ENCODE results near the gene PTP4A2. TPM values are rescaled to one million over a fixed set of nuclear protein-coding genes. Genes with fewer than 3 reads are reported as not detected.

The PTP4A2 gene
- total and polyA plus RNA-seq, 2 of the 13 experiments (the other 11 are each of a cell fraction or from before 2014, with no cell fraction given), result 173 to 225 TPM

- in situ Hi-C loops (cut with HindIII; ENCODE audit: extremely low pct_ligation_motif_present, low pct_unique_long_range_greater_than_20kb) (no loop called here), intact Hi-C loops (cut with micrococcal nuclease; ENCODE audit: unreplicated experiment) (no loop called here)
- H3K4me3 ChIP-seq (replicated peaks in 1 of 3; ENCODE audit: insufficient read depth in 1 of 3, low read depth in 2 of 3, low read length in 3 of 3), result no peak overlapping the region
- POLR2A ChIA-PET, result interaction anchor here (1.6 kb wide), 1 partner anchor 23 kb away, joined by 3 read pairs; the partner anchor contains the start of gene PTP4A2
- TF ChIP-seq TBL1XR1 (IDR thresholded peaks at IDR 0.05; ENCODE audit: borderline replicate concordance, low read length, partially characterized antibody), result no peak
- H3K9ac ChIP-seq (ENCODE audit: insufficient read depth, low read depth, low read length), result no peak overlapping the region
- ATAC-seq, result no peak
- whole genome bisulfite sequencing (ENCODE audit: low lambda C conversion rate), result 55% methylated on average over 8 of the region's 8 CpGs
- no peak overlapping the region for H2AFZ ChIP-seq (ENCODE audit: low read length)
- H3K36me3 ChIP-seq (replicated peaks in 1 of 2; ENCODE audit: control insufficient read depth in 1 of 2, insufficient read depth in 2 of 2, low read length in 2 of 2), result no peaks in the 10 kb centered on the region
- H3K27ac ChIP-seq (ENCODE audit: extremely low read length, insufficient read depth, low read length), result no peak overlapping the region
- H3K27me3 ChIP-seq (ENCODE audit: control insufficient read depth in 1 of 2, insufficient read depth in 2 of 2, low read length in 2 of 2), result no peaks in the 10 kb centered on the region; a peak in 1 of 5 replicates
- no peaks in the 10 kb centered on the region for H4K20me1 ChIP-seq (ENCODE audit: insufficient read depth, low read length)
- BruUV-seq (replicated peaks), result no TSS peak
- no peak overlapping the region for H3K4me2 ChIP-seq (ENCODE audit: low read depth, low read length)
- FAIRE-seq, result no peak
- DNase-seq (ENCODE audit: low spot score), result no peak
- H3K79me2 ChIP-seq (ENCODE audit: insufficient read depth, low read length), result no peaks in the 10 kb centered on the region
- H3K9me3 ChIP-seq (ENCODE audit: low read length), result no peaks in the 10 kb centered on the region
- CTCF ChIA-PET (ENCODE audit: low intra/inter-chr PET ratio, low total read pairs), result no interaction called here
- no peaks in the 10 kb centered on the region for H3K4me1 ChIP-seq (ENCODE audit: insufficient read depth, low read length)
These were observed 23.4 kb upstream of the PTP4A2 start for GRCh38 chr1:31961536-31961935.

DNA sequence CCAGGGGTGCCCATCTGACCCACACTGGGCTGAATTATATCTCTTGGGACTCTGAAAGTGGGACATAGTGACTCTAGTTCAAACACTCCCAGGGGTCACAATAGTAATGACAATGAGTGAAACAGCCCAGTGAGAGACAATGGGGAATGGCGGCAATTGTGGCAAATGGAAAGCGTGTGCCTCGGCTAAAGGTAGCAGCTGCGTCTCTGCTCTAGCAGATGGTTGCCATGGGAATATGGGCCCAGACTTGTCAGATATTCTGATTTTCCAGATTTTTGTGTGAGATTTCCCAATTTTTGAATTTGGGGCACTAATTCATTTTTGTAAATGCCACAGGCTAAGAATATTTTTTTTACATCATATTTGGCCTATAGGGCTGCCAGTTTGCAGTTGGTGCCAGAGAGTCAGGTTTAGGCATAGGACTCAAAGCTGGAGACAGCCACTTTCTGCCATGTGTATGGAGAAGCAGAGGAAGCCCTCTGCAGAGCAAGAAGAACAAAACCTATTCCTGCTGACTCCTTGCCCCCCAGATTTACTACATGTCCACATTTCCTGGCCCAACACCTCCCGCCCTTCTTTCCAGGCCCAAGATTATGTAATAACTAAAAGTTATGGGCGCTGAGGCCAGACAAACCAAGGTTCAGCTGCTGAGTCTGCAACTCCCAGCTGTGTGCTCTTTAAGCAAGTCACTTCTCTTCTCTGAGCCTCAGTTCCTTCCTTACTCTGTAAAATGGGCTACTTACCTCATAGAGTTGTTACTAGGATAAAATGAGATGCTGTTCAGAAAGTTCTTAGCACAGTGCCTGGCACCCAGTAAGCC is 21.6 kb upstream of the PTP4A2 start:
- CTCF ChIA-PET (ENCODE audit: low intra/inter-chr PET ratio, low total read pairs), result no interaction called here
- in situ Hi-C loops (cut with HindIII; ENCODE audit: extremely low pct_ligation_motif_present, low pct_unique_long_range_greater_than_20kb), result loop anchor here (5.0 kb wide), 1 partner anchor 142 kb away; the partner anchor contains the start of gene SPOCD1
- TF ChIP-seq, protein P1, sequence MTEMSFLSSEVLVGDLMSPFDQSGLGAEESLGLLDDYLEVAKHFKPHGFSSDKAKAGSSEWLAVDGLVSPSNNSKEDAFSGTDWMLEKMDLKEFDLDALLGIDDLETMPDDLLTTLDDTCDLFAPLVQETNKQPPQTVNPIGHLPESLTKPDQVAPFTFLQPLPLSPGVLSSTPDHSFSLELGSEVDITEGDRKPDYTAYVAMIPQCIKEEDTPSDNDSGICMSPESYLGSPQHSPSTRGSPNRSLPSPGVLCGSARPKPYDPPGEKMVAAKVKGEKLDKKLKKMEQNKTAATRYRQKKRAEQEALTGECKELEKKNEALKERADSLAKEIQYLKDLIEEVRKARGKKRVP (CRISPR knock-in tag; IDR thresholded peaks at IDR 0.05), result no peak
- TF ChIP-seq, protein P2, sequence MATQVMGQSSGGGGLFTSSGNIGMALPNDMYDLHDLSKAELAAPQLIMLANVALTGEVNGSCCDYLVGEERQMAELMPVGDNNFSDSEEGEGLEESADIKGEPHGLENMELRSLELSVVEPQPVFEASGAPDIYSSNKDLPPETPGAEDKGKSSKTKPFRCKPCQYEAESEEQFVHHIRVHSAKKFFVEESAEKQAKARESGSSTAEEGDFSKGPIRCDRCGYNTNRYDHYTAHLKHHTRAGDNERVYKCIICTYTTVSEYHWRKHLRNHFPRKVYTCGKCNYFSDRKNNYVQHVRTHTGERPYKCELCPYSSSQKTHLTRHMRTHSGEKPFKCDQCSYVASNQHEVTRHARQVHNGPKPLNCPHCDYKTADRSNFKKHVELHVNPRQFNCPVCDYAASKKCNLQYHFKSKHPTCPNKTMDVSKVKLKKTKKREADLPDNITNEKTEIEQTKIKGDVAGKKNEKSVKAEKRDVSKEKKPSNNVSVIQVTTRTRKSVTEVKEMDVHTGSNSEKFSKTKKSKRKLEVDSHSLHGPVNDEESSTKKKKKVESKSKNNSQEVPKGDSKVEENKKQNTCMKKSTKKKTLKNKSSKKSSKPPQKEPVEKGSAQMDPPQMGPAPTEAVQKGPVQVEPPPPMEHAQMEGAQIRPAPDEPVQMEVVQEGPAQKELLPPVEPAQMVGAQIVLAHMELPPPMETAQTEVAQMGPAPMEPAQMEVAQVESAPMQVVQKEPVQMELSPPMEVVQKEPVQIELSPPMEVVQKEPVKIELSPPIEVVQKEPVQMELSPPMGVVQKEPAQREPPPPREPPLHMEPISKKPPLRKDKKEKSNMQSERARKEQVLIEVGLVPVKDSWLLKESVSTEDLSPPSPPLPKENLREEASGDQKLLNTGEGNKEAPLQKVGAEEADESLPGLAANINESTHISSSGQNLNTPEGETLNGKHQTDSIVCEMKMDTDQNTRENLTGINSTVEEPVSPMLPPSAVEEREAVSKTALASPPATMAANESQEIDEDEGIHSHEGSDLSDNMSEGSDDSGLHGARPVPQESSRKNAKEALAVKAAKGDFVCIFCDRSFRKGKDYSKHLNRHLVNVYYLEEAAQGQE (IDR thresholded peaks at IDR 0.05; ENCODE audit: borderline replicate concordance in 1 of 2, low read depth in 1 of 2, low read length in 2 of 2), result no peak
- TF ChIP-seq IKZF1 (IDR thresholded peaks at IDR 0.05) (no peak), CCDC6 (CRISPR knock-in tag; IDR thresholded peaks at IDR 0.05) (no peak), MAZ (IDR thresholded peaks at IDR 0.05; ENCODE audit: borderline replicate concordance, low read depth, low read length) (no peak), MAZ (CRISPR knock-in tag; IDR thresholded peaks at IDR 0.05; ENCODE audit: low read depth) (no peak), FOSL2 (CRISPR knock-in tag; IDR thresholded peaks at IDR 0.05) (no peak), ZNF850 (CRISPR knock-in tag; conservative IDR thresholded peaks at IDR 0.05) (no peak)
- TF ChIP-seq, protein P3, sequence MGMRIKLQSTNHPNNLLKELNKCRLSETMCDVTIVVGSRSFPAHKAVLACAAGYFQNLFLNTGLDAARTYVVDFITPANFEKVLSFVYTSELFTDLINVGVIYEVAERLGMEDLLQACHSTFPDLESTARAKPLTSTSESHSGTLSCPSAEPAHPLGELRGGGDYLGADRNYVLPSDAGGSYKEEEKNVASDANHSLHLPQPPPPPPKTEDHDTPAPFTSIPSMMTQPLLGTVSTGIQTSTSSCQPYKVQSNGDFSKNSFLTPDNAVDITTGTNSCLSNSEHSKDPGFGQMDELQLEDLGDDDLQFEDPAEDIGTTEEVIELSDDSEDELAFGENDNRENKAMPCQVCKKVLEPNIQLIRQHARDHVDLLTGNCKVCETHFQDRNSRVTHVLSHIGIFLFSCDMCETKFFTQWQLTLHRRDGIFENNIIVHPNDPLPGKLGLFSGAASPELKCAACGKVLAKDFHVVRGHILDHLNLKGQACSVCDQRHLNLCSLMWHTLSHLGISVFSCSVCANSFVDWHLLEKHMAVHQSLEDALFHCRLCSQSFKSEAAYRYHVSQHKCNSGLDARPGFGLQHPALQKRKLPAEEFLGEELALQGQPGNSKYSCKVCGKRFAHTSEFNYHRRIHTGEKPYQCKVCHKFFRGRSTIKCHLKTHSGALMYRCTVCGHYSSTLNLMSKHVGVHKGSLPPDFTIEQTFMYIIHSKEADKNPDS (CRISPR knock-in tag; IDR thresholded peaks at IDR 0.05), result no peak

More for the DNA sequence above, 21.6 kb upstream of the PTP4A2 start:
- Histone ChIP-seq H3K79me2 (ENCODE audit: insufficient read depth, low read length) (no peaks in the 10 kb centered on the region), H4K20me1 (ENCODE audit: insufficient read depth, low read length) (no peaks in the 10 kb centered on the region), H3K4me2 (ENCODE audit: low read depth, low read length) (no peak overlapping the region), H3K9ac (ENCODE audit: insufficient read depth, low read depth, low read length) (no peak overlapping the region), H3K27ac (ENCODE audit: extremely low read length, insufficient read depth, low read length) (no peak overlapping the region), H2AFZ (ENCODE audit: low read length) (no peak overlapping the region), H3K36me3 (replicated peaks in 1 of 2; ENCODE audit: control insufficient read depth in 1 of 2, insufficient read depth in 2 of 2, low read length in 2 of 2) (no peaks in the 10 kb centered on the region), H3K27me3 (ENCODE audit: control insufficient read depth in 1 of 2, insufficient read depth in 2 of 2, low read length in 2 of 2) (no peaks in the 10 kb centered on the region; a peak in 1 of 5 replicates), H3K4me1 (ENCODE audit: insufficient read depth, low read length) (peaks cover 17% of the 10 kb centered on the region), H3K4me3 (replicated peaks in 1 of 3; ENCODE audit: insufficient read depth in 1 of 3, low read depth in 2 of 3, low read length in 3 of 3) (no peak overlapping the region), H3K9me3 (ENCODE audit: low read length) (no peaks in the 10 kb centered on the region)
- POLR2A ChIA-PET, result interaction anchor here (0.8 to 1.6 kb wide), 2 partner anchors 20 to 22 kb away, joined by 3 read pairs; partner anchors contain the start of gene PTP4A2
- 56% methylated on average over 6 of the region's 6 CpGs for WGBS (ENCODE audit: low lambda C conversion rate)
- intact Hi-C loops (cut with micrococcal nuclease; ENCODE audit: unreplicated experiment), result loop anchor here (2.0 kb wide), 1 partner anchor 147 kb away; no protein-coding TSS in a partner anchor
- FAIRE-seq (no peak), ATAC-seq (no peak), DNase-seq (ENCODE audit: low spot score) (no peak)
- no TSS peak for BruUV-seq (replicated peaks)

All from HepG2 (cell line).